ENCODE data around the gene PLXNA2. TPM values are rescaled to one million over a fixed set of nuclear protein-coding genes. Genes with fewer than 3 reads are reported as not detected.

PLXNA2 gene
- total RNA-seq, 6 experiments from 2014 or later: 20.9 to 29.9 (median 28.1) TPM

GRCh38 chr1:208256556-208256955 is 12.4 kb upstream of the PLXNA2 start:
- Mint-ChIP-seq H3K36me3 (ENCODE audit: low read depth) (peaks cover 10% of the 10 kb centered on the region; the same call in 1 of the 2 replicates), H3K27ac (no peak overlapping the region; the same call in 1 of the 2 replicates), H3K27me3 (ENCODE audit: insufficient read depth) (peaks cover 37% of the 10 kb centered on the region), H3K4me3 (peak overlapping the region; percentile 11; the same call in 1 of the 2 replicates), H3K4me1 (ENCODE audit: low read depth) (peaks cover 37% of the 10 kb centered on the region), H3K9me3 (peaks cover 15% of the 10 kb centered on the region)
- no peak for DNase-seq
- TF ChIP-seq CTCF (IDR thresholded peaks at IDR 0.05): no peak

DNA sequence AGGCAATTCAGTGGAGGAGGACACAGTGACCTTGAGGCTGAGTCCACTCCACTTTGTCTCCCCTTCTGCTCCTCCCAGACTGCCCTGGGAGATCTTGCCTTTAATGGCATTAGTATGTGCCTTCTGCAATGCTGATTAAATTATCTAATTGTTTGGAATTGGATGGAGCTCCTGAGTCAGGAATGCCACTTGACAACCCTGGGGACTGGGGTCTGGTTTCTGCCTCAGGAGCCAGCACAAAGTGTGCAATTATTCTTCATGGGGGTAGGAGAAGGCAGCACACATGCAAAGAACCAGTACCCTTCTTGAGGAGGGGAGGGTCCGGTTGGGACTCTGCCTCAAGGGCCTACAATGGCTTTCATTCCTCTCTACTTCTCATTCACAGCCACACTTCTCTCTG is 11.9 kb upstream of the PLXNA2 start:
- peak overlapping the region; percentile 11; the same call in 1 of the 2 replicates for H3K4me3 Mint-ChIP-seq
- H3K9me3 Mint-ChIP-seq: peaks cover 15% of the 10 kb centered on the region
- no peak for DNase-seq
- peaks cover 10% of the 10 kb centered on the region; the same call in 1 of the 2 replicates for H3K36me3 Mint-ChIP-seq (ENCODE audit: low read depth)
- H3K4me1 Mint-ChIP-seq (ENCODE audit: low read depth): peaks cover 37% of the 10 kb centered on the region
- no peak for TF ChIP-seq CTCF (IDR thresholded peaks at IDR 0.05)
- peaks cover 37% of the 10 kb centered on the region for H3K27me3 Mint-ChIP-seq (ENCODE audit: insufficient read depth)
- no peak overlapping the region; the same call in 1 of the 2 replicates for H3K27ac Mint-ChIP-seq

- Mint-ChIP-seq H3K9me3 (peaks cover 6% of the 10 kb centered on the region; the same call in 1 of the 2 replicates), H3K27me3 (ENCODE audit: insufficient read depth) (peaks cover 38% of the 10 kb centered on the region), H3K27ac (peak overlapping the region; percentile 3; the same call in 1 of the 2 replicates), H3K4me1 (ENCODE audit: low read depth) (peaks cover 37% of the 10 kb centered on the region), H3K36me3 (ENCODE audit: low read depth) (0 out of 2 replicates have a peak, but pooled peaks cover 6% of the 10 kb centered on the region), H3K4me3 (no peak overlapping the region)
- TF ChIP-seq CTCF (IDR thresholded peaks at IDR 0.05): no peak
- DNase-seq: peak; percentile 79
These were observed 10.7 kb upstream of the PLXNA2 start for GRCh38 chr1:208254862-208255261.

DNA sequence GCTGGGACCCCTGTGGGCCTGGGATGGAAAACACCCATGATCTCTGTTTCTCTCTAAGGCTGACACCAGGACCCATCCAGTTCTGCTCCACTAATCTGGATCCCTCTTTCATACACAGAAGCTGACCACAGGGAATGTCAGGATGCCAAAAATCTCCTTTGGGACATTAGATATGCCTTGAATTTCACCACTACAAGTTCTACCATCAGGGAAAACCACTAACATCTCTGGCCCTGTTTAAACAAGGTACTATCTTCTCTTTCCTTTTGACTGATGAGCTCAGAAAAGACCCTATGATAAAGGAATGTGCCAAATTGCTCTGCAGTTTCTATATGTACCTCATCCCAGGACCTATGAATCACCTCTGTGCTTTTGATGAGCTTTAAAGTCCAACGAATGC is 10.2 kb upstream of the PLXNA2 start:
- H3K4me1 Mint-ChIP-seq (ENCODE audit: low read depth): peaks cover 37% of the 10 kb centered on the region
- H3K27ac Mint-ChIP-seq: no peak overlapping the region; the same call in 1 of the 2 replicates
- H3K9me3 Mint-ChIP-seq: peaks cover 2% of the 10 kb centered on the region; the same call in 1 of the 2 replicates
- peak overlapping the region; percentile 35 for H3K4me3 Mint-ChIP-seq
- no peak for TF ChIP-seq CTCF (IDR thresholded peaks at IDR 0.05)
- peak; percentile 19 for DNase-seq
- 0 out of 2 replicates have a peak, but pooled peaks cover 2% of the 10 kb centered on the region for H3K36me3 Mint-ChIP-seq (ENCODE audit: low read depth)
- H3K27me3 Mint-ChIP-seq (ENCODE audit: insufficient read depth): peaks cover 35% of the 10 kb centered on the region

DNA sequence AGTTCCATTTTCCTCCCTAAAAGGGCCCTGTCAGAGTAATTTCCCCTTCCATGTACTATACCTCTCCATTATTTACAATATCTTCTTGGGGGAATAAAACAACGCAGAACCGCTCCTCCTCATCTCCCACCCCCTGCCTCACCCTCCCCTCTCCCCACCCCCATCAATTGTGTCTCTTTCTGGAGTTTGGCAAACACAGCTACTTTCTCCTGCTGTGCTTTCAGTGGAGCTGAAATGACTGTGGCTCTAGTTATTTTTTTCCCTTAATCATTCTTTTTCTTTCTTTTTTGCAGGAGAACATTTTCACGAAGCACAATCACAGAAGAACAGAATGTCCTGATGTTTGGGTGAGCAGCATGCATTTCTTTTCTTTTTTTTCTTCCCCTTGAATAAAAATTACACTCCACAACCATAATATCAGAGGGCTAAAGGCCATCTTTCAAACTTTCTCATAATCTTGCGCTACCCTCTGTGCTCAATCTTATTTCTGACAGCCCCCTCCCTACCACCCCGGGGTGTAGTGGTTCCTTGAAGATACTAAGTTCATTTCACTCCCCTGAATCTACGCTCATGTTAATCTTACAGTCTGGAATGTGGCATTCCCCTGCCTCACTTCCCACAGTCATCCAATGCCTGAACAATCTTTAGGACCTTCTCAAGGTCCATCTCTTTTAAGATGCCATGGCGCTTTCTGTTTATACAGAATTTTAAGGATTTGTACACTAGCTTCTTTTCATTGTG is 8.8 kb upstream of the PLXNA2 start:
- peaks cover 37% of the 10 kb centered on the region for H3K4me1 Mint-ChIP-seq (ENCODE audit: low read depth)
- DNase-seq: no peak

More for the DNA sequence above, 8.8 kb upstream of the PLXNA2 start:
- no peaks in the 10 kb centered on the region for H3K36me3 Mint-ChIP-seq (ENCODE audit: low read depth)
- no peaks in the 10 kb centered on the region for H3K9me3 Mint-ChIP-seq
- H3K4me3 Mint-ChIP-seq: no peak overlapping the region
- peaks cover 23% of the 10 kb centered on the region for H3K27me3 Mint-ChIP-seq (ENCODE audit: insufficient read depth)
- H3K27ac Mint-ChIP-seq: no peak overlapping the region
- no peak for TF ChIP-seq CTCF (IDR thresholded peaks at IDR 0.05)
